IPS DF 6.9 (cell line): ENCODE results near the gene DET1.
"Not testable (repeated sequence)": the region's sequence is repeated elsewhere in the genome, so short reads cannot be mapped to it uniquely, and the experiment has no call there.

ENCODE experiments used
- DNase-seq: peaks from one replicate; pipeline ENCODE4 v3.0.0-alpha.2; 2013; ENCODE audit warnings: low read depth, low spot score
- H3K27ac ChIP-seq: one replicate; pipeline ENCODE4 v1.5.1; 2013; ENCODE audit warnings: low read length, control low read depth
- H3K27me3 ChIP-seq: 2 replicates; pipeline ENCODE4 v1.6.1; 2013; ENCODE audit warnings: mild to moderate bottlenecking, low read length; ENCODE audit not compliant: control insufficient read depth, insufficient read depth
- H3K36me3 ChIP-seq: 2 replicates; pipeline ENCODE4 v1.6.1; 2013; ENCODE audit warnings: low read length; ENCODE audit not compliant: control insufficient read depth, insufficient read depth
- H3K4me1 ChIP-seq: 2 replicates; pipeline ENCODE4 v1.6.1; 2013; ENCODE audit warnings: low read length; ENCODE audit not compliant: control insufficient read depth, insufficient read depth
- H3K4me3 ChIP-seq: 2 replicates; pipeline ENCODE4 v1.5.1; 2013; ENCODE audit warnings: mild to moderate bottlenecking, low read length
- H3K9me3 ChIP-seq: 2 replicates; pipeline ENCODE4 v1.6.1; 2013; ENCODE audit warnings: low read length, inconsistent platforms; ENCODE audit not compliant: control insufficient read depth, insufficient read depth
- WGBS: extraction: QIAGEN DNeasy Blood & Tissue Kit; methylation state at CpG from one replicate; pipeline ENCODE4 v1.1.7; 2013; ENCODE audit warnings: mixed read lengths, missing lambda C conversion rate; ENCODE audit not compliant: insufficient read length, insufficient coverage; 5-methylcytosine and 5-hydroxymethylcytosine counted together

DET1 gene

DNA sequence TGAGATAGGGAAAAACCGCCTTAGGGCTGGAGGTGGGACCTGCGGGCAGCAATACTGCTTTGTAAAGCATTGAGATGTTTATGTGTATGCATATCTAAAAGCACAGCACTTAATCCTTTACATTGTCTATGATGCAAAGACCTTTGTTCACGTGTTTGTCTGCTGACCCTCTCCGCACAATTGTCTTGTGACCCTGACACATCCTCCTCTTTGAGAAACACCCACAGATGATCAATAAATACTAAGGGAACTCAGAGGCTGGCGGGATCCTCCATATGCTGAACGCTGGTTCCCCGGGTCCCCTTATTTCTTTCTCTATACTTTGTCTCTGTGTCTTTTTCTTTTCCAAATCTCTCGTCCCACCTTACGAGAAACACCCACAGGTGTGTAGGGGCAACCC, 5.4 kb downstream of the DET1 start:
- not testable (repeated sequence) for H3K27ac ChIP-seq, H3K9me3 ChIP-seq, H3K4me3 ChIP-seq, DNase-seq, H3K36me3 ChIP-seq, H3K4me1 ChIP-seq, H3K27me3 ChIP-seq
- no CpG with 5 or more reads among the region's 9 CpGs for WGBS

DNA sequence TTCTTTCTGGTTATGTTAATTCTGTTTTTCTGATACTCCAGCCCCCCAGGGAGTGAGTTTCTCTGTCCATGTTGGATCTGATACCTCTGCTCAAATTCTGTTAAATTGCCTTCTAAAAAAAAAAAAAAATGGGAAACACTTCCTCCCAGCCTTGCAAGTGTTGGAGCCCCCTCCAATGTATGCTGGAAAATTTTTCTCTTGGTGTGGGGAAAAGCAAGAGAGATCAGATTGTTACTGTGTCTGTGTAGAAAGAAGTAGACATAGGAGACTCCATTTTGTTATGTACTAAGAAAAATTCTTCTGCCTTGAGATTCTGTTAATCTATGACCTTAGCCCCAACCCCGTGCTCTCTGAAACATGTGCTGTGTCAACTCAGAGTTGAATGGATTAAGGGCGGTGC, 6.1 kb downstream of the DET1 start:
- not testable (repeated sequence) for H3K27ac ChIP-seq, H3K36me3 ChIP-seq, H3K27me3 ChIP-seq, H3K4me1 ChIP-seq, H3K4me3 ChIP-seq, DNase-seq, H3K9me3 ChIP-seq
- no CpG with 5 or more reads among the region's 2 CpGs for WGBS

DNA sequence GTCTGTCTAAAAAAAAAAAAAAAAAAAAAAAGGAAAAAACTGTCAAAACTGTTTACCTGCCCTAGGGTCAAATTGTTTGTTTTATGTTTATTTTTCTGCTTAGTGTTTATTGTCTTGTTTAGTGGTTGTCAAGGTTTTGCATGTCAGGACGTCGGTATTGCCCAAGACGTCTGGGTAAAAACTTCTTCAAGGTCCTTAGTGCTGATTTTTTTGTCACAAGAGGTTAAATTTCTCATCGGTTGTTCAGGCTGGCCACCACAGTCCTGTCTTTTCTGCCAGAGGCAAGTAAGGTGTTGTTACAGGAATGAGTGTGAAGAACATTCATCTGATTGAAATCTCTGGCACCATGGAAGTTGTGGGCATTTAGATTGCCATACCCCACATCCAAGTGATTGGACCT, 7.0 kb downstream of the DET1 start:
- Histone ChIP-seq H3K36me3 (no peaks in the 10 kb centered on the region), H3K27me3 (no peaks in the 10 kb centered on the region), H3K9me3 (no peaks in the 10 kb centered on the region), H3K27ac (no peak overlapping the region), H3K4me1 (peaks cover 6% of the 10 kb centered on the region; the same call in 1 of the 2 replicates), H3K4me3 (no peak overlapping the region)
- DNase-seq: no peak
- no CpG with 5 or more reads among the region's 4 CpGs for WGBS

DNA sequence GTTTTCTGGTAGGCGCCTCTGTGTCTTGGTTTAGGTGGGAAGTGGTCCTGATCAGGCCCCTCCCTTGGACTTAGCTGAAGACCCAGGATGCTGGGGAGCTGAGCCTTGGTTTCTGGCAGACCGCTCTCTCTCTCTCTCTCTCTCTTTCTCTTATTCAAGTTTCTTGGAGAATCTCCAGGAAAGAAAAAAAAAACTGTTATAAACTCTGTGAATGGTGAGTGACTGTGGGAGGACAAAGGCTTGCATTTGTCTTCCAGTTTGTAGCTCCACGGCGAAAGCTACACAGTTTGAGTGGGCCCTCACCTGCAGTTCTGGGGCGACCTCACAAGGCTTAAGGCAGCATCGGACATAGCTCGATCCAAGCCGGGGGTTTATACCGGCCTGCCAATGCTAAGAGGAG, 7.5 kb downstream of the DET1 start:
- Histone ChIP-seq H3K9me3 (no peaks in the 10 kb centered on the region), H3K4me1 (peaks cover 5% of the 10 kb centered on the region; the same call in 1 of the 2 replicates), H3K27me3 (no peaks in the 10 kb centered on the region), H3K27ac (no peak overlapping the region), H3K36me3 (no peaks in the 10 kb centered on the region), H3K4me3 (no peak overlapping the region)
- no peak for DNase-seq
- no CpG with 5 or more reads among the region's 9 CpGs for WGBS

DNA sequence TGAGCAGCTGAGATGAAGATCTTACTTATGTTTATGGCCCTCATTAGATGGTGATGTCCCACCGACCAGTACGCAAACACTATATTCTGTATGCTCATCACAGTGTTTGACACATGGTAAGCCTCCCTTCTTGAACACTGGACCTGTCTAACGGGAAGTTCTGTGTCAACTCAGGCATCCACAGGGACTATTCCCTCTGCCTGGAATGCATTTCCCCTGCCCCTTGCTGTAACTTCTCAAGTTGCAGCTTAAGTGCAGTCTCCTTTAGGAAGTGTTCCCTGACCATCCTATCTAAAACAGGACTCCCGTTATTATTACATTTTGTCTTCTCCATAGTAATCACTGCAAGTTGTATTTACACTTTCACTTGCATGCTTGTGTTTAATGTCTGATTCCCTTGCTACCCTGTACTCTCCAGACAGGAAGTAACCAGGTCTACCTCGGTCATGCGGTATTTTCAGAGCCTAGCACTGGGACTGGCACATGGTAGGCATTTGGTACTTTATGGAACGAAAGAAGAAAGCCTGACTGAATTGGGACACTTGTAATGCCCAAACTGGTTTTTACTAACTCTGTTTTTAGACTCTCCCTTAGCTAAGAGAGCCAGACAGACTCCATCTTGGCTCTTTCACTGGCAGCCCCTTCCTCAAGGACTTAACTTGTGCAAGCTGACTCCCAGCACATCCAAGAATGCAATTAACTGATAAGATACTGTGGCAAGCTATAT, 8.7 kb downstream of the DET1 start:
- WGBS: no CpG with 5 or more reads among the region's 7 CpGs
- no peak overlapping the region for H3K27ac ChIP-seq
- peaks cover 5% of the 10 kb centered on the region; the same call in 1 of the 2 replicates for H3K4me1 ChIP-seq
- DNase-seq: no peak
- no peaks in the 10 kb centered on the region for H3K9me3 ChIP-seq
- no peaks in the 10 kb centered on the region for H3K36me3 ChIP-seq
- H3K4me3 ChIP-seq: no peak overlapping the region
- no peaks in the 10 kb centered on the region for H3K27me3 ChIP-seq

DNA sequence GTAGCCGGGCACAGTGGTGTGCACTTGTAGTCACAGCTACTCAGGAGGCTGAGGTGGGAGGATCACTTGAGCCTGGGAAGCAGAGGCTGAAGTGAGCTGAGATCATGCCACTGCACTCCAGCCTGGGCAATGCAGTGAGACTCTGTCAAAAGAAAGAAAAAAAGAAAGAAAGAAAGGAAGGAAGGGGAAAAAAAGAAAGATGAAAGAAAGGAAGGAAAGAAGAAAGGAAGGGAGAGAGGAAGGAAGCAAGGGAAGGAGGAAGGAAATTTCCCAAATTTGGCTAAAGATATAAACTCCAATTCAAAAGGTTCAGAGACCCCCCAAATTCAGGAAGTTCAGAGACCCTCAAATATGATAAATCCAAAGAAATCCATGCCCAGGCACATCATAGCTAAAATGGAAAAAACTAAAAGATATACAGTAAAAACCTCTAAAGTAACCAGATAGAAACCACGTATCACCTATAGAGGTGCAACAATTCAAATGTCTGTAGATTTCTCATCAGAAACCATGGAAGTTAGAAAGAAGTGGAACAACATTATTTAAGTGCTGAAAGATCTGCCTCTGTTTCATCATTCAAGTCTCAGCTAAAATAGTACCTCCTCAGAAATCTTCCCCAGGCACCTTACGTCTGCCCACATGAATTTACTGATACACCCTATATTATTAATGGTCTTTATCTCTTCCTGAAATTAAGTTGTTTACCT, 10.7 kb downstream of the DET1 start:
- H3K4me3 ChIP-seq: no peak overlapping the region
- H3K9me3 ChIP-seq: no peaks in the 10 kb centered on the region
- H3K27me3 ChIP-seq: no peaks in the 10 kb centered on the region
- DNase-seq: no peak
- H3K27ac ChIP-seq: no peak overlapping the region
- H3K4me1 ChIP-seq: peaks cover 3% of the 10 kb centered on the region; the same call in 1 of the 2 replicates
- WGBS: no CpG with 5 or more reads among the region's 3 CpGs
- no peaks in the 10 kb centered on the region for H3K36me3 ChIP-seq

DNA sequence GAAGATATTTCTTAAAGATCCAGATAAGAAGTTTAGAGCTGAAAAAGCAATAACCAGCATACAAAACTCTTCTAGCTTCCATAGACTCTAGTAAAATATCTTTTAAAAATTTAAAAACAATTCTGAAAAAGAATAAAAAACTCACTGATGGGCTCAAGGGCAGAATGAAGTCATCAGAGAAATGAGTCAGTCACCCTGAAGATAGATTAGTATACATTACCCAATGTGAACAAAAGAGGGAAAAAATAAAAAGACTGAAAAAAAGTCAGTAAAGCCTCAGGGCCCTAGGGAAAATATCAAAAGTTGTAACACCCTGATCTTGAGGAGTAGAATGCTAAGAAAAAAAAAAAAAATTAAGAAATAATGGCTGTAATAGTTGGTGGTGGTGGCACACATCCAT, 11.4 kb downstream of the DET1 start:
- no peak for DNase-seq
- H3K9me3 ChIP-seq: no peaks in the 10 kb centered on the region
- no peak overlapping the region for H3K4me3 ChIP-seq
- peaks cover 3% of the 10 kb centered on the region; the same call in 1 of the 2 replicates for H3K4me1 ChIP-seq
- H3K27me3 ChIP-seq: no peaks in the 10 kb centered on the region
- H3K27ac ChIP-seq: no peak overlapping the region
- H3K36me3 ChIP-seq: no peaks in the 10 kb centered on the region

DNA sequence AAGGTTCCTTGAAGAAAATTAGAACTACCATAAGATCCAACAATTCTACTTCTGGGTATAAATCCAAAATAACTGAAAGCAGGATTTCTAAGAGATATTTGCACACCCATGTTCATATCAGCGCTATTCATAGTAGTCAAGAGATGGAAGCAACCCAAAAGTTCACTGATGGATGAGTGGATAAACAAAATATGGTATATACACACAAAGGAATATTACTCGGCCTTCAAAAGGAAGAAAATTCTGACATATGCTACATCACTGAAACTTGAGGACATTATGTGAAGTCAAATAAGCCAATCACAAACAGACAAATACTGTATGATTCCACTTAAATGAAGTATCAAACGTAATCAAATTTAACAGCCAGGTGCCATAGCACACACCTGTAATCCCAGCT, 13.1 kb downstream of the DET1 start:
- no peaks in the 10 kb centered on the region for H3K36me3 ChIP-seq
- WGBS: no CpG with 5 or more reads among the region's 3 CpGs
- H3K9me3 ChIP-seq: no peaks in the 10 kb centered on the region
- H3K27ac ChIP-seq: no peak overlapping the region
- no peaks in the 10 kb centered on the region for H3K27me3 ChIP-seq
- no peak overlapping the region for H3K4me3 ChIP-seq
- no peak for DNase-seq
- no peaks in the 10 kb centered on the region for H3K4me1 ChIP-seq

DNA sequence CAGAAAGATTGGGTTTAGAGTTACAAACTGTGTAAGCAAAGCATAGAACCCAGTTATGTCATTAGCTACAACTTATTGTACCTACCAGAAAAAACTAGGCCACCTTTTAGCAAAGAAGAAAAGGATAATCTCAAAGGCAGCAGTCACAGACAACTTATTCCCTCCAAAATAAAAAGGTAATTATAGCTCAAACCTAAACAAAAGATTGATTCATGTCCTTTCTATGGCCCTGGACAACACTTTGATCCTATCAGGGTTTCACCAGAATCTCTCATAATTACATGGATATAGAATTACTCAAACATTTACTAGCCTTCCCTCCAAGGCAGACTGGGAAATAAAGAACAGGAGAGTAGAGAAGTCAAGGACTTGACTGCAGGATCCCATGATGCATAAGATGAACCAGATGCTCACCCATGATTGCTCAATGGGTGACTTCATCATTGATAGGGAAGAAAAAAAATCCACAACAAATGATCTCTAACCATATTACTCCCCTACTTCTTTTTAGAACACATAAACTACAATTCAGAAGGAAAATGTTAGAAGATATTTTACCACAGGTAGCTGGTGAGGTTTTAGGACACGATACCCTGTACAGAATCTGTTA, 17.4 kb downstream of the DET1 start:
- WGBS: no CpG with 5 or more reads among the region's 1 CpG
- H3K4me1 ChIP-seq: no peaks in the 10 kb centered on the region
- no peak overlapping the region for H3K4me3 ChIP-seq
- H3K36me3 ChIP-seq: peaks cover 3% of the 10 kb centered on the region; the same call in 1 of the 2 replicates
- no peaks in the 10 kb centered on the region for H3K27me3 ChIP-seq
- DNase-seq: no peak
- H3K27ac ChIP-seq: no peak overlapping the region
- H3K9me3 ChIP-seq: no peaks in the 10 kb centered on the region

DNA sequence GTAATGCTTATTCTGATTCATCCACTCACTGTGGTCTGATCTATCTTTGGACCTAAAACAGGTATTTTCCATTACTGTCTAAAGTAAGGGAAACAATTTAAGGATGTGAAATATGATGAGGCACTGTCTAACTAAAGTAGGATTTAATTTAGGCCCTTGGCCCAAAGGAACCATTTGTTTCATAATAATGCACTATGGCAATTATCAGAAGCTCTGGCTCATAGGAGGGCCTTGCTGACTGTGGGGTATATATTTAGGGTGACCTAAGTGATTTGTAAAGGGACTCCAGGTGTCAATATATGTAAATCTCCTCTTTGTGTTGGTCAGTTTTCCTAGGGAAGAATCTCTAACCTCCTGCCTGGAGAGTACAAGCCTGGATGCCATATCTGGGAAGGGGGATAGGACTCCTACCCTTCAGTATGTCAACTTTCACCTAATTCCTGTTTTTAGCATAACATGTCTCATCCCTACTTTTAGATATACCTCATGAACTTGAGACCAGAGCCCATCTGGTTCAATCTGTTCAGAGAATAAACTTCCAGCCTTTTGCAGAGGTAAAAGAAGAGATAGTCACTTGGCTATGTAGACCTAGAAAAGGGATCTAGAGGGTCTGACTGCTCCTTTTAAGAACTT, 20.1 kb downstream of the DET1 start:
- H3K4me1 ChIP-seq: no peaks in the 10 kb centered on the region

More for the DNA sequence above, 20.1 kb downstream of the DET1 start:
- H3K27me3 ChIP-seq: no peaks in the 10 kb centered on the region
- no peak overlapping the region for H3K27ac ChIP-seq
- DNase-seq: no peak
- H3K9me3 ChIP-seq: no peaks in the 10 kb centered on the region
- peaks cover 3% of the 10 kb centered on the region; the same call in 1 of the 2 replicates for H3K36me3 ChIP-seq
- no peak overlapping the region for H3K4me3 ChIP-seq
